Measurements from ENCODE around the gene ZSWIM1.

DNA sequence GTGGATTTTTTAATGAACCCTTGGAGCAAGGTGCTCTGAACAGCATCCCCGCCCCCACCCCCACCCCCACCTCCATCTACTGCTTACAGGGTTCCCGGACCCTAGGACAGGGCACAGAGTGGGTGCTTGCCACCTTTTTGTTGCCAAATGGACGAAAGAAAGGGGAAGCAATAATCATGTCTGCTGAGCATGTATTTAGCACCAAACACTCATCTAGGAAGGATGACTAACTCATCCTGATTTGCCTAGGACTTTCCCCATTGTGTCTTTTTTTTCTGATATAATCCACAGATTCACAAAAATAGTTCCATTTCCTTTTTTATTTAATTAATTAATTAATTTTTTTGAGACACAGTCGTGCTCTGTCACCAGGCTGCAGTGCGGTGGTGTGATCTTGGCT is 32.1 kb downstream of the ZSWIM1 start:
- TF ChIP-seq TCF4 (CRISPR knock-in tag; IDR thresholded peaks at IDR 0.05; ENCODE audit: borderline replicate concordance): no peak
- TF ChIP-seq, protein P1, sequence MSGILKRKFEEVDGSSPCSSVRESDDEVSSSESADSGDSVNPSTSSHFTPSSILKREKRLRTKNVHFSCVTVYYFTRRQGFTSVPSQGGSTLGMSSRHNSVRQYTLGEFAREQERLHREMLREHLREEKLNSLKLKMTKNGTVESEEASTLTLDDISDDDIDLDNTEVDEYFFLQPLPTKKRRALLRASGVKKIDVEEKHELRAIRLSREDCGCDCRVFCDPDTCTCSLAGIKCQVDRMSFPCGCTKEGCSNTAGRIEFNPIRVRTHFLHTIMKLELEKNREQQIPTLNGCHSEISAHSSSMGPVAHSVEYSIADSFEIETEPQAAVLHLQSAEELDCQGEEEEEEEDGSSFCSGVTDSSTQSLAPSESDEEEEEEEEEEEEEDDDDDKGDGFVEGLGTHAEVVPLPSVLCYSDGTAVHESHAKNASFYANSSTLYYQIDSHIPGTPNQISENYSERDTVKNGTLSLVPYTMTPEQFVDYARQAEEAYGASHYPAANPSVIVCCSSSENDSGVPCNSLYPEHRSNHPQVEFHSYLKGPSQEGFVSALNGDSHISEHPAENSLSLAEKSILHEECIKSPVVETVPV (CRISPR knock-in tag; IDR thresholded peaks at IDR 0.05): no peak
- TF ChIP-seq ZNF70 (CRISPR knock-in tag; IDR thresholded peaks at IDR 0.05): no peak
- no peak for TF ChIP-seq BACH2 (CRISPR knock-in tag; IDR thresholded peaks at IDR 0.05; ENCODE audit: borderline replicate concordance)
- TF ChIP-seq, protein P2, sequence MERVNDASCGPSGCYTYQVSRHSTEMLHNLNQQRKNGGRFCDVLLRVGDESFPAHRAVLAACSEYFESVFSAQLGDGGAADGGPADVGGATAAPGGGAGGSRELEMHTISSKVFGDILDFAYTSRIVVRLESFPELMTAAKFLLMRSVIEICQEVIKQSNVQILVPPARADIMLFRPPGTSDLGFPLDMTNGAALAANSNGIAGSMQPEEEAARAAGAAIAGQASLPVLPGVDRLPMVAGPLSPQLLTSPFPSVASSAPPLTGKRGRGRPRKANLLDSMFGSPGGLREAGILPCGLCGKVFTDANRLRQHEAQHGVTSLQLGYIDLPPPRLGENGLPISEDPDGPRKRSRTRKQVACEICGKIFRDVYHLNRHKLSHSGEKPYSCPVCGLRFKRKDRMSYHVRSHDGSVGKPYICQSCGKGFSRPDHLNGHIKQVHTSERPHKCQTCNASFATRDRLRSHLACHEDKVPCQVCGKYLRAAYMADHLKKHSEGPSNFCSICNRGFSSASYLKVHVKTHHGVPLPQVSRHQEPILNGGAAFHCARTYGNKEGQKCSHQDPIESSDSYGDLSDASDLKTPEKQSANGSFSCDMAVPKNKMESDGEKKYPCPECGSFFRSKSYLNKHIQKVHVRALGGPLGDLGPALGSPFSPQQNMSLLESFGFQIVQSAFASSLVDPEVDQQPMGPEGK (CRISPR knock-in tag; IDR thresholded peaks at IDR 0.05; ENCODE audit: borderline replicate concordance): no peak
- no peak for TF ChIP-seq ZNF8 (CRISPR knock-in tag; IDR thresholded peaks at IDR 0.05)
- no peak for TF ChIP-seq ZNF565 (CRISPR knock-in tag; conservative IDR thresholded peaks at IDR 0.05; ENCODE audit: low read depth)
- no peak for TF ChIP-seq RARB (CRISPR knock-in tag; IDR thresholded peaks at IDR 0.05)
- no peak for TF ChIP-seq TOX (CRISPR knock-in tag; IDR thresholded peaks at IDR 0.05; ENCODE audit: borderline replicate concordance)
- no peak for TF ChIP-seq ESRRG (CRISPR knock-in tag; IDR thresholded peaks at IDR 0.05)
- TF ChIP-seq ISL1 (CRISPR knock-in tag; IDR thresholded peaks at IDR 0.05): no peak
- no peak for TF ChIP-seq PPARA (CRISPR knock-in tag; IDR thresholded peaks at IDR 0.05; ENCODE audit: borderline replicate concordance)
